GM18868 (cell line): ENCODE results near the gene MRGPRX1.
"Not testable (repeated sequence)": the region's sequence is repeated elsewhere in the genome, so short reads cannot be mapped to it uniquely, and the experiment has no call there.

Source experiments
- ATAC-seq: cut with Tn5 transposase; IDR thresholded peaks from one replicate; pipeline ENCODE4 v1.9.1; 2021; ENCODE audit warnings: mild to moderate bottlenecking, moderate library complexity; ENCODE audit not compliant: unreplicated experiment

MRGPRX1 gene

GRCh38 chr11:18939314-18939713, at the start of gene MRGPRX1:
TSS of gene MRGPRX1 (minus strand) at chr11:18939414. CDS start at chr11:18934784, 4,630 bp downstream.
- no peak for ATAC-seq

GRCh38 chr11:18987454-18988231, 48.4 kb upstream of the MRGPRX1 start:
- ATAC-seq: no peak

GRCh38 chr11:18986744-18987143, 47.5 kb upstream of the MRGPRX1 start:
- ATAC-seq: no peak

GRCh38 chr11:18981897-18982296, 42.7 kb upstream of the MRGPRX1 start:
- no peak for ATAC-seq

GRCh38 chr11:18974192-18974591, 35.0 kb upstream of the MRGPRX1 start:
- ATAC-seq: no peak

GRCh38 chr11:18972336-18972735, 33.1 kb upstream of the MRGPRX1 start:
- no peak for ATAC-seq

- ATAC-seq: no peak
Observed at GRCh38 chr11:18969720-18970119, 30.5 kb upstream of the MRGPRX1 start.

GRCh38 chr11:18958221-18958910, 19.2 kb upstream of the MRGPRX1 start:
- ATAC-seq: no peak

- ATAC-seq: no peak
Observed at GRCh38 chr11:18956630-18957029, 17.4 kb upstream of the MRGPRX1 start.

- no peak for ATAC-seq
Observed at GRCh38 chr11:18936002-18936673, 3.1 kb downstream of the MRGPRX1 start.

- no peak for ATAC-seq
Observed at GRCh38 chr11:18934195-18934814, 4.9 kb downstream of the MRGPRX1 start.

GRCh38 chr11:18927550-18928322, 11.5 kb downstream of the MRGPRX1 start:
- no peak for ATAC-seq

- not testable (repeated sequence) for ATAC-seq
Observed at GRCh38 chr11:18925426-18925825, 13.8 kb downstream of the MRGPRX1 start.

- ATAC-seq: no peak
Observed at GRCh38 chr11:18912883-18913282, 26.3 kb downstream of the MRGPRX1 start.

- no peak for ATAC-seq
Observed at GRCh38 chr11:18907391-18907790, 31.8 kb downstream of the MRGPRX1 start.

GRCh38 chr11:18900637-18901036, 38.6 kb downstream of the MRGPRX1 start:
- not testable (repeated sequence) for ATAC-seq

- not testable (repeated sequence) for ATAC-seq
Observed at GRCh38 chr11:18900151-18900611, 39.0 kb downstream of the MRGPRX1 start.

GRCh38 chr11:18891712-18892111, 47.5 kb downstream of the MRGPRX1 start:
- ATAC-seq: not testable (repeated sequence)

GRCh38 chr11:18890615-18891014, 48.6 kb downstream of the MRGPRX1 start:
- no peak for ATAC-seq
